H9 (cell line): Measurements from ENCODE around the gene HDGFL3. TPM values are rescaled to one million over a fixed set of nuclear protein-coding genes. Genes with fewer than 3 reads are reported as not detected.

Experiments
- DNase-seq: peaks from one replicate; pipeline ENCODE4 v3.0.0-alpha.2; 2017
- H2AFZ ChIP-seq: one replicate; pipeline ENCODE4 v1.6.1; 2013; ENCODE audit warnings: mild to moderate bottlenecking, low read length, control low read depth, moderate library complexity
- H2AK5ac ChIP-seq: 2 replicates; pipeline ENCODE4 v1.6.1; 2013; ENCODE audit warnings: low read length, control low read depth, mixed read lengths; ENCODE audit not compliant: insufficient read length
- H2BK120ac ChIP-seq: one replicate; pipeline ENCODE4 v1.6.1; 2013; ENCODE audit warnings: low read depth, mild to moderate bottlenecking, low read length, control low read depth, inconsistent platforms; ENCODE audit not compliant: poor library complexity, severe bottlenecking
- H2BK12ac ChIP-seq: 2 replicates; pipeline ENCODE4 v1.6.1; 2013; ENCODE audit warnings: low read length, control low read depth, mixed read lengths, low read depth; ENCODE audit not compliant: insufficient read length
- H2BK15ac ChIP-seq: 2 replicates; pipeline ENCODE4 v1.6.1; 2013; ENCODE audit warnings: low read depth, low read length, control low read depth
- H2BK20ac ChIP-seq: one replicate; pipeline ENCODE4 v1.6.1; 2013; ENCODE audit warnings: low read depth, mild to moderate bottlenecking, low read length, control low read depth, inconsistent platforms; ENCODE audit not compliant: poor library complexity, severe bottlenecking
- H2BK5ac ChIP-seq: 2 replicates; pipeline ENCODE4 v1.6.1; 2013; ENCODE audit warnings: low read length, control low read depth, mixed read lengths; ENCODE audit not compliant: insufficient read length
- H3K14ac ChIP-seq: 2 replicates; pipeline ENCODE4 v1.6.1; 2013; ENCODE audit warnings: low read length, control low read depth; ENCODE audit not compliant: insufficient read depth
- H3K18ac ChIP-seq: 2 replicates; pipeline ENCODE4 v1.6.1; 2013; ENCODE audit warnings: low read depth, mild to moderate bottlenecking, mixed read lengths, low read length, control low read depth; ENCODE audit not compliant: insufficient read length
- H3K23ac ChIP-seq: 2 replicates; pipeline ENCODE4 v1.6.1; 2013; ENCODE audit warnings: low read length, control low read depth, mixed read lengths, low read depth; ENCODE audit not compliant: insufficient read length
- H3K23me2 ChIP-seq: 2 replicates; pipeline ENCODE4 v1.6.1; 2013; ENCODE audit warnings: low read depth, mild to moderate bottlenecking, mixed read lengths, low read length, control low read depth; ENCODE audit not compliant: insufficient read length, poor library complexity, severe bottlenecking
- H3K27ac ChIP-seq: 2 replicates; pipeline ENCODE4 v1.5.1; 2013; ENCODE audit warnings: low read length, control low read depth, mixed read lengths, low read depth; ENCODE audit not compliant: insufficient read length
- H3K27me3 ChIP-seq: 2 replicates; pipeline ENCODE4 v1.6.1; 2013; ENCODE audit warnings: low read length, control low read depth, inconsistent platforms; ENCODE audit not compliant: insufficient read depth
- H3K4ac ChIP-seq: 2 replicates; pipeline ENCODE4 v1.6.1; 2013; ENCODE audit warnings: low read depth, mild to moderate bottlenecking, control low read depth, inconsistent platforms, low read length, moderate library complexity
- H3K4me1 ChIP-seq: 2 replicates; pipeline ENCODE4 v1.6.1; 2013; ENCODE audit warnings: low read length, control low read depth, inconsistent platforms; ENCODE audit not compliant: insufficient read depth
- H3K4me2 ChIP-seq: 2 replicates; pipeline ENCODE4 v1.6.1; 2013; ENCODE audit warnings: low read length, control low read depth, mixed read lengths; ENCODE audit not compliant: insufficient read length, insufficient read depth
- H3K56ac ChIP-seq: 2 replicates; pipeline ENCODE4 v1.6.1; 2013; ENCODE audit warnings: low read depth, mild to moderate bottlenecking, mixed read lengths, low read length, control low read depth; ENCODE audit not compliant: insufficient read length
- H3K79me1 ChIP-seq: 2 replicates; pipeline ENCODE4 v1.6.1; 2013; ENCODE audit warnings: low read depth, mild to moderate bottlenecking, moderate library complexity, low read length, control low read depth, inconsistent platforms; ENCODE audit not compliant: insufficient read depth, poor library complexity, severe bottlenecking
- H3K79me2 ChIP-seq: 2 replicates; pipeline ENCODE4 v1.6.1; 2013; ENCODE audit warnings: low read length, control low read depth, inconsistent platforms; ENCODE audit not compliant: insufficient read depth
- H3K9ac ChIP-seq: 2 replicates; pipeline ENCODE4 v1.6.1; 2013; ENCODE audit warnings: low read length, control low read depth, mixed read lengths; ENCODE audit not compliant: insufficient read length; ENCODE audit errors: extremely low read depth
- H3K9me3 ChIP-seq: one replicate; pipeline ENCODE4 v1.6.1; 2013; ENCODE audit warnings: low read depth, low read length, inconsistent platforms; ENCODE audit not compliant: control insufficient read depth
- H3T11ph ChIP-seq: one replicate; pipeline ENCODE4 v1.6.1; 2013; ENCODE audit warnings: mild to moderate bottlenecking, low read length, control low read depth, inconsistent platforms
- H4K20me1 ChIP-seq: one replicate; pipeline ENCODE4 v1.6.1; 2013; ENCODE audit not compliant: control insufficient read depth, insufficient read length, insufficient read depth
- H4K5ac ChIP-seq: 2 replicates; pipeline ENCODE4 v1.6.1; 2013; ENCODE audit warnings: low read depth, mild to moderate bottlenecking, mixed read lengths, low read length, control low read depth; ENCODE audit not compliant: insufficient read length
- H4K8ac ChIP-seq: replicated peaks from 2 replicates; pipeline ENCODE4 v1.6.1; 2013; ENCODE audit warnings: low read length, control low read depth, mixed read lengths, low read depth; ENCODE audit not compliant: insufficient read length
- H4K91ac ChIP-seq: 2 replicates; pipeline ENCODE4 v1.6.1; 2013; ENCODE audit warnings: low read depth, mild to moderate bottlenecking, moderate library complexity, mixed read lengths, low read length, control low read depth; ENCODE audit not compliant: insufficient read length
- H3K27ac Mint-ChIP-seq, 3 experiments: 2 replicates in 2 of 3; 3 replicates in 1 of 3; pipeline ENCODE4 v1.8.0; 2020 to 2021; ENCODE audit warnings: mixed read lengths in 3 of 3, mild to moderate bottlenecking in 1 of 3, moderate library complexity in 1 of 3
- H3K27me3 Mint-ChIP-seq: 2 replicates; pipeline ENCODE4 v1.8.0; 2021; ENCODE audit warnings: low read depth, mild to moderate bottlenecking, moderate library complexity, mixed read lengths
- H3K36me3 Mint-ChIP-seq, 3 experiments: 2 replicates in 2 of 3; 3 replicates in 1 of 3; pipeline ENCODE4 v1.8.0; 2020 to 2021; ENCODE audit warnings: low read depth in 3 of 3, mixed read lengths in 3 of 3; ENCODE audit not compliant: insufficient read depth in 1 of 3
- H3K4me1 Mint-ChIP-seq, 2 experiments: 2 replicates each; pipeline ENCODE4 v1.8.0; 2020; ENCODE audit warnings: mixed read lengths in 2 of 2
- H3K4me3 Mint-ChIP-seq, 2 experiments: 2 replicates in 1 of 2; 3 replicates in 1 of 2; pipeline ENCODE4 v1.8.0; 2020 to 2021; ENCODE audit warnings: mild to moderate bottlenecking in 2 of 2, mixed read lengths in 2 of 2, moderate library complexity in 1 of 2
- H3K9me3 Mint-ChIP-seq, 2 experiments: 2 replicates in 1 of 2; 3 replicates in 1 of 2; pipeline ENCODE4 v1.8.0; 2020; ENCODE audit warnings: mild to moderate bottlenecking in 2 of 2, mixed read lengths in 2 of 2, moderate library complexity in 1 of 2
- CTCF ChIP-seq: fragments of 200-600 bp; sonication (generic); conservative IDR thresholded peaks from 3 replicates; pipeline ENCODE4 v1.8.0; 2021; ENCODE audit warnings: antibody characterized with exemption, mild to moderate bottlenecking
- WGBS: extraction: QIAGEN DNeasy Blood & Tissue Kit; methylation state at CpG from one replicate; pipeline ENCODE4 v1.1.7; 2013; ENCODE audit warnings: missing lambda C conversion rate, low lambda C conversion rate, mixed read lengths; ENCODE audit not compliant: insufficient read length; ENCODE audit errors: extremely low coverage; 5-methylcytosine and 5-hydroxymethylcytosine counted together
- total RNA-seq: library from RNA; stranded (reverse); gene quantifications from 2 replicates; pipeline ENCODE4 v1.2.1, GENCODE V29; 2021

The HDGFL3 gene
- total RNA-seq, 1 experiment from 2014 or later = 120 TPM

- no peak overlapping the region for H3K27ac ChIP-seq
- Mint-ChIP-seq H3K27me3 (no peaks in the 10 kb centered on the region), H3K27ac (no peak overlapping the region), H3K36me3 (peaks cover 22 to 57% (median 53%) of the 10 kb centered on the region in 3 experiments; a peak in 6 of 7 replicates), H3K4me3 (no peak overlapping the region), H3K9me3 (no peaks in the 10 kb centered on the region), H3K4me1 (peaks cover 12 to 15% of the 10 kb centered on the region in 2 experiments)
- H3T11ph ChIP-seq = no peak overlapping the region
- H2AFZ ChIP-seq = no peak overlapping the region
- DNase-seq = no peak
- H3K9me3 ChIP-seq = no peaks in the 10 kb centered on the region
- no peak overlapping the region for H2BK12ac ChIP-seq
- no peaks in the 10 kb centered on the region for H3K27me3 ChIP-seq
- no peak overlapping the region for H2BK120ac ChIP-seq
- no peak overlapping the region for H3K23ac ChIP-seq
- H4K91ac ChIP-seq = no peak overlapping the region
- no peak overlapping the region for H4K5ac ChIP-seq
- H3K23me2 ChIP-seq = no peaks in the 10 kb centered on the region
- WGBS = no CpG with 5 or more reads among the region's 1 CpG
- H2BK5ac ChIP-seq = no peak overlapping the region
- no peak overlapping the region for H3K4ac ChIP-seq
- H3K4me2 ChIP-seq = no peak overlapping the region
- H3K4me1 ChIP-seq = peaks cover 4% of the 10 kb centered on the region; the same call in 1 of the 2 replicates
- no peak overlapping the region for H2BK20ac ChIP-seq
- H3K14ac ChIP-seq = no peak overlapping the region
- no peak overlapping the region for H3K18ac ChIP-seq
- H3K79me2 ChIP-seq = no peaks in the 10 kb centered on the region; the same call in 1 of the 2 replicates
- no peak for TF ChIP-seq CTCF
- H3K9ac ChIP-seq = no peak overlapping the region
- no peaks in the 10 kb centered on the region for H3K79me1 ChIP-seq
- H4K20me1 ChIP-seq = no peaks in the 10 kb centered on the region
- H2BK15ac ChIP-seq = no peak overlapping the region
- no peak overlapping the region for H2AK5ac ChIP-seq
- H3K56ac ChIP-seq = no peak overlapping the region
- H4K8ac ChIP-seq = no peak overlapping the region
These were observed 54.3 kb downstream of the HDGFL3 start for GRCh38 chr15:83153288-83153687.
